Immature natural killer cell (primary cell): ENCODE results near the gene TADA3. TPM values are rescaled to one million over a fixed set of nuclear protein-coding genes. Genes with fewer than 3 reads are reported as not detected.

Experiments used
- DNase-seq, 3 donors: peaks; one replicate each; pipeline ENCODE4 v3.0.0; 2022; ENCODE audit warnings: mixed read lengths in 1 of 3
- H3K27ac Mint-ChIP-seq, 6 donors: one replicate each; pipeline ENCODE4 v1.8.0; 2020; ENCODE audit warnings: mixed read lengths in 6 of 6, mild to moderate bottlenecking in 5 of 6, inconsistent platforms in 4 of 6, moderate library complexity in 3 of 6
- H3K27me3 Mint-ChIP-seq, 3 donors: one replicate each; pipeline ENCODE4 v1.8.0; 2020 to 2021; ENCODE audit warnings: low read depth in 3 of 3, mild to moderate bottlenecking in 3 of 3, mixed read lengths in 3 of 3, moderate library complexity in 3 of 3, inconsistent platforms in 1 of 3
- H3K36me3 Mint-ChIP-seq, 3 donors: one replicate each; pipeline ENCODE4 v1.8.0; 2020; ENCODE audit warnings: mixed read lengths in 3 of 3, inconsistent platforms in 2 of 3, mild to moderate bottlenecking in 2 of 3
- H3K4me1 Mint-ChIP-seq, 2 donors: one replicate each; pipeline ENCODE4 v1.8.0; 2020; ENCODE audit warnings: inconsistent platforms in 2 of 2, mild to moderate bottlenecking in 2 of 2, mixed read lengths in 2 of 2, moderate library complexity in 1 of 2
- H3K4me3 Mint-ChIP-seq, 5 donors: one replicate each; pipeline ENCODE4 v1.8.0; 2020; ENCODE audit warnings: mild to moderate bottlenecking in 5 of 5, mixed read lengths in 5 of 5, inconsistent platforms in 3 of 5, moderate library complexity in 3 of 5
- H3K9me3 Mint-ChIP-seq, 6 donors: one replicate each; pipeline ENCODE4 v1.8.0; 2020; ENCODE audit warnings: mild to moderate bottlenecking in 6 of 6, mixed read lengths in 6 of 6, inconsistent platforms in 4 of 6, moderate library complexity in 3 of 6
- polyA plus RNA-seq, 3 donors: library from polyadenylated mRNA; unstranded; fragments of 300-500 nt; fragmentation: Illumina TruSeq; gene quantifications; one replicate each; pipeline ENCODE4 v1.2.3, GENCODE V29; 2021

Gene TADA3
- polyA plus RNA-seq, 3 donors from 2014 or later: 58.1 to 121 (median 73.6) TPM

GRCh38 chr3:9739181-9739580 lies 53.1 kb downstream of the TADA3 start:
- DNase-seq: no peak
- H3K9me3 Mint-ChIP-seq: no peaks in the 10 kb centered on the region
- H3K36me3 Mint-ChIP-seq: peaks cover 22 to 69% (median 34%) of the 10 kb centered on the region in 3 donors
- H3K4me3 Mint-ChIP-seq: no peak overlapping the region
- peaks cover 39 to 58% of the 10 kb centered on the region in 2 donors for H3K4me1 Mint-ChIP-seq
- H3K27me3 Mint-ChIP-seq: peaks cover 0 to 2% (median 2%) of the 10 kb centered on the region in 3 donors
- H3K27ac Mint-ChIP-seq: no peak overlapping the region

GRCh38 chr3:9736831-9737230 lies 55.4 kb downstream of the TADA3 start:
- H3K27ac Mint-ChIP-seq: peak overlapping the region in 4 of 6 donors; percentile 8 to 72 (median 46)
- H3K9me3 Mint-ChIP-seq: no peaks in the 10 kb centered on the region
- H3K4me1 Mint-ChIP-seq: peaks cover 59 to 79% of the 10 kb centered on the region in 2 donors
- H3K36me3 Mint-ChIP-seq: peaks cover 28 to 52% (median 36%) of the 10 kb centered on the region in 3 donors
- peaks cover 7 to 8% (median 7%) of the 10 kb centered on the region in 3 donors for H3K27me3 Mint-ChIP-seq
- H3K4me3 Mint-ChIP-seq: no peak overlapping the region
- DNase-seq: no peak

- Mint-ChIP-seq H3K4me1 (peaks cover 56 to 75% of the 10 kb centered on the region in 2 donors), H3K36me3 (peaks cover 11 to 24% (median 16%) of the 10 kb centered on the region in 3 donors), H3K4me3 (peak overlapping the region; percentile 89 to 97 (median 95)), H3K27me3 (peaks cover 13 to 15% (median 15%) of the 10 kb centered on the region in 3 donors), H3K9me3 (no peaks in the 10 kb centered on the region), H3K27ac (peak overlapping the region; percentile 91 to 96 (median 92))
- DNase-seq: no peak
Measured at GRCh38 chr3:9732740-9733115, 59.5 kb downstream of the TADA3 start.

GRCh38 chr3:9732080-9732739 lies 60.1 kb downstream of the TADA3 start:
- Mint-ChIP-seq H3K4me1 (peaks cover 55 to 74% of the 10 kb centered on the region in 2 donors), H3K27me3 (peaks cover 13 to 15% (median 15%) of the 10 kb centered on the region in 3 donors), H3K27ac (peak overlapping the region; percentile 91 to 96 (median 92)), H3K36me3 (peaks cover 11 to 24% (median 16%) of the 10 kb centered on the region in 3 donors), H3K9me3 (no peaks in the 10 kb centered on the region), H3K4me3 (peak overlapping the region; percentile 89 to 97 (median 95))
- peak; percentile 69 to 73 (median 72) for DNase-seq

- H3K36me3 Mint-ChIP-seq: peaks cover 11 to 19% (median 12%) of the 10 kb centered on the region in 3 donors
- no peaks in the 10 kb centered on the region for H3K9me3 Mint-ChIP-seq
- H3K27me3 Mint-ChIP-seq: peaks cover 13 to 17% (median 15%) of the 10 kb centered on the region in 3 donors
Measured at GRCh38 chr3:9731206-9732079, 60.8 kb downstream of the TADA3 start, which contains the start of gene BRPF1. Gene BRPF1 (plus strand): TSS chr3:9731735. CDS start chr3:9734141, 2,406 bp downstream.

GRCh38 chr3:9730657-9731205 lies 61.5 kb downstream of the TADA3 start:
- Mint-ChIP-seq H3K27me3 (peaks cover 13 to 17% (median 15%) of the 10 kb centered on the region in 3 donors), H3K4me1 (peaks cover 54 to 68% of the 10 kb centered on the region in 2 donors), H3K9me3 (no peaks in the 10 kb centered on the region), H3K27ac (peak overlapping the region; percentile 76 to 96 (median 92)), H3K4me3 (peak overlapping the region; percentile 92 to 98 (median 95)), H3K36me3 (peaks cover 10 to 15% (median 11%) of the 10 kb centered on the region in 3 donors)
- no peak for DNase-seq

More at GRCh38 chr3:9731206-9732079, 60.8 kb downstream of the TADA3 start, which contains the start of gene BRPF1:
- Mint-ChIP-seq H3K4me1 (peaks cover 56 to 74% of the 10 kb centered on the region in 2 donors), H3K27ac (peak within 1 kb of the TSS; percentile 91 to 96 (median 93)), H3K4me3 (peak within 1 kb of the TSS; percentile 92 to 98 (median 97))
- peak; percentile 95 to 98 (median 96) for DNase-seq

Other genes starting within 250 kb of the TADA3 start
- gene LHFPL4, start 238.7 kb downstream of the TADA3 start, polyA plus RNA-seq: under 1 TPM in 2 of 3 donors, not detected in 1; 0.06 to 0.21 TPM
- 100 to 1,000 TPM in 1 of 3 donors, 10 to 100 TPM in 2; 59.2 to 118 (median 66.6) TPM for gene MTMR14, start 143.0 kb downstream of the TADA3 start, polyA plus RNA-seq
- gene CPNE9, start 88.6 kb downstream of the TADA3 start, polyA plus RNA-seq: under 1 TPM in 1 of 3 donors, not detected in 2; 0.31 TPM
- gene BRPF1, start 60.7 kb downstream of the TADA3 start, polyA plus RNA-seq: 10 to 100 TPM; 10.6 to 45.8 (median 11.7) TPM
- 10 to 100 TPM; 30.3 to 57.3 (median 44.4) TPM for gene OGG1, start 42.5 kb downstream of the TADA3 start, polyA plus RNA-seq
- 10 to 100 TPM; 15.4 to 29.0 (median 19.2) TPM for gene CAMK1, start 22.5 kb downstream of the TADA3 start, polyA plus RNA-seq
- 100 to 1,000 TPM; 378 to 470 (median 428) TPM for gene ARPC4, start 609 bp upstream of the TADA3 start, polyA plus RNA-seq
- 10 to 100 TPM in 1 of 3 donors, 1 to 10 TPM in 2; 4.2 to 10.1 (median 5.0) TPM for gene TTLL3, start 17.8 kb upstream of the TADA3 start, polyA plus RNA-seq
- gene RPUSD3, start 51.5 kb upstream of the TADA3 start, polyA plus RNA-seq: 100 to 1,000 TPM in 2 of 3 donors, 10 to 100 TPM in 1; 94.7 to 153 (median 101) TPM
- not detected for gene CIDEC, start 87.8 kb upstream of the TADA3 start, polyA plus RNA-seq
- 10 to 100 TPM; 36.1 to 50.3 (median 37.9) TPM for gene JAGN1, start 98.1 kb upstream of the TADA3 start, polyA plus RNA-seq
- under 1 TPM in 1 of 3 donors, not detected in 2; 0.14 TPM for gene IL17RE, start 110.4 kb upstream of the TADA3 start, polyA plus RNA-seq
- 10 to 100 TPM in 2 of 3 donors, 1 to 10 TPM in 1; 1.7 to 16.5 (median 12.6) TPM for gene IL17RC, start 124.6 kb upstream of the TADA3 start, polyA plus RNA-seq
- gene CRELD1, start 141.4 kb upstream of the TADA3 start, polyA plus RNA-seq: 10 to 100 TPM; 38.9 to 67.8 (median 51.3) TPM
- gene PRRT3, start 159.9 kb upstream of the TADA3 start, polyA plus RNA-seq: 1 to 10 TPM in 2 of 3 donors, under 1 TPM in 1; 0.32 to 3.4 (median 1.8) TPM
- 100 to 1,000 TPM in 1 of 3 donors, 10 to 100 TPM in 2; 85.7 to 107 (median 89.0) TPM for gene EMC3, start 194.4 kb upstream of the TADA3 start, polyA plus RNA-seq
- gene FANCD2, start 234.0 kb upstream of the TADA3 start, polyA plus RNA-seq: 1 to 10 TPM; 2.4 to 4.0 (median 2.8) TPM